SK-N-MC (cell line): ENCODE measurements around the gene HES4.

Source experiments
- EZH2 ChIP-seq: fragments of 200-600 bp; sonication (generic); IDR thresholded peaks from one replicate; pipeline ENCODE4 v1.6.1; 2017; ENCODE audit warnings: antibody characterized with exemption
- POLR2AphosphoS5 ChIP-seq: IDR thresholded peaks from 2 replicates; pipeline ENCODE4 v1.6.1; 2012; ENCODE audit warnings: mild to moderate bottlenecking, low read depth, low read length, borderline replicate concordance

GRCh38 chr1:970242-970972 lies 29.5 kb downstream of the HES4 start:
- TF ChIP-seq POLR2AphosphoS5 (no peak), EZH2 (no peak)
